Heart right ventricle (tissue), 16 donors: ENCODE measurements around the gene RRP8. TPM values are rescaled to one million over a fixed set of nuclear protein-coding genes. Genes with fewer than 3 reads are reported as not detected.

Experiments used
- ATAC-seq, 8 donors: fragments of 200-7000 bp; cut with Tn5 transposase; one replicate each; pipeline ENCODE4 v1.9.1; 2020; ENCODE audit warnings: mild to moderate bottlenecking in 8 of 8, moderate library complexity in 8 of 8, moderate number of reproducible peaks in 1 of 8
- DNase-seq, 2 donors: peaks; one replicate each; pipeline ENCODE4 v3.0.0-alpha.2; 2020
- H3K27ac ChIP-seq, 10 donors: fragments of 200-600 bp; sonication (generic) in 2 of 10; one replicate each; pipeline versions ENCODE4 v1.5.0 to v1.8.0; 2020 to 2022; ENCODE audit warnings: mild to moderate bottlenecking in 3 of 10
- H3K27me3 ChIP-seq, 7 donors: fragments of 200-600 bp; one replicate each; pipeline ENCODE4 v1.8.0; 2021 to 2022; ENCODE audit warnings: mild to moderate bottlenecking in 2 of 7
- H3K36me3 ChIP-seq, 9 donors: fragments of 200-600 bp; sonication (generic) in 1 of 9; one replicate each; pipeline versions ENCODE4 v1.5.0 to v1.8.0; 2020 to 2022; ENCODE audit warnings: mild to moderate bottlenecking in 2 of 9
- H3K4me1 ChIP-seq, 9 donors: fragments of 200-600 bp; sonication (generic) in 1 of 9; one replicate each; pipeline versions ENCODE4 v1.5.0 to v1.8.0; 2020 to 2022; ENCODE audit warnings: mild to moderate bottlenecking in 4 of 9
- H3K4me3 ChIP-seq, 10 donors: fragments of 200-600 bp; sonication (generic) in 2 of 10; one replicate each; pipeline versions ENCODE4 v1.5.0 to v1.8.0; 2020 to 2022; ENCODE audit warnings: mild to moderate bottlenecking in 7 of 10, moderate library complexity in 2 of 10
- H3K9me3 ChIP-seq, 11 donors: fragments of 200-600 bp in 10 of 11; sonication (generic) in 2 of 11; one replicate each; pipeline versions ENCODE4 v1.5.0 to v1.8.0; 2013 to 2022; ENCODE audit warnings: mild to moderate bottlenecking in 2 of 11, control low read depth in 1 of 11, moderate library complexity in 1 of 11
- WGBS, 2 donors: extraction: QIAGEN DNeasy Blood & Tissue Kit; methylation state at CpG; one replicate each; pipeline ENCODE4 v1.1.7; 2013; ENCODE audit warnings: inconsistent platforms in 1 of 2; 5-methylcytosine and 5-hydroxymethylcytosine counted together
- intact Hi-C, 10 donors: fragments of 100-400 bp; cut with DNase I; formaldehyde crosslinking; loops; one replicate each; pipeline versions ENCODE4 v1.11.1 to v1.14.2; 2022
- polyA plus RNA-seq, 2 donors: library from polyadenylated mRNA; stranded (reverse); fragments of 200-250 nt; gene quantifications; one replicate each; pipeline ENCODE4 v1.2.3, GENCODE V29; 2013
- total RNA-seq, 10 donors: library from RNA; stranded (reverse); fragmentation: NEBNext Ultra II Directional in 3 of 10; extraction: Animal tissue kit (Norgen Biotek cat#: 25700) in 3 of 10; gene quantifications; one replicate each; pipeline versions ENCODE4 v1.2.1 to v1.2.4, GENCODE V29; 2021 to 2023
- TF ChIP-seq, protein P1 (sequence below), 9 donors: fragments of 200-600 bp; sonication (generic) in 2 of 9; IDR thresholded peaks; one replicate each; pipeline versions ENCODE4 v1.5.0 to v1.8.0; 2021 to 2022; ENCODE audit warnings: antibody characterized with exemption in 9 of 9, mild to moderate bottlenecking in 5 of 9, moderate library complexity in 1 of 9
- donor health status: Arrhythmogenic right ventricular cardiomyopathy.
- donor health status: ischemic (EF 13 %, LVEDD 7.1; RV severe dilation, severe dysfunction).
- donor health status: healthy with polysubstance abuse.
- donor health status: DM: no; HTN: yes; CAD: no.
- donor health status: DM: no; HTN: no; CAD: no.
- donor health status: ischemic (EF 25% LVEDD 6.9; RV normal size, moderate dysfunction).
- donor health status: ischemic (EF 25% LVEDD 5.7; RV mildly dilated, moderate dysfunction).
- donor health status: healthy.
- donor health status: DM: yes; HTN: yes; CAD: no.
- donor health status: Ischemic cardiomyopathy.
- donor health status: ischemic (EF 35%, LVEDD 5.7; RV mildly dilated, moderate dysfunction).
- donor health status: nonischemic (EF 11% LVEDD 7.7; RV severe dilation, severe dysfunction).
- donor health status: DM: yes; HTN: yes; CAD: no.
- donor health status: PGD.
- donor health status: ischemic (EF 29% LVEDD 5.4; RV normal size, mild dysfunction).
- donor health status: nonischemic (EF 23%, LVEDD 6.1; RV moderate dilation, normal function).

Gene RRP8
- total and polyA plus RNA-seq, 12 donors: 12.1 to 23.3 (median 20.5) TPM

DNA sequence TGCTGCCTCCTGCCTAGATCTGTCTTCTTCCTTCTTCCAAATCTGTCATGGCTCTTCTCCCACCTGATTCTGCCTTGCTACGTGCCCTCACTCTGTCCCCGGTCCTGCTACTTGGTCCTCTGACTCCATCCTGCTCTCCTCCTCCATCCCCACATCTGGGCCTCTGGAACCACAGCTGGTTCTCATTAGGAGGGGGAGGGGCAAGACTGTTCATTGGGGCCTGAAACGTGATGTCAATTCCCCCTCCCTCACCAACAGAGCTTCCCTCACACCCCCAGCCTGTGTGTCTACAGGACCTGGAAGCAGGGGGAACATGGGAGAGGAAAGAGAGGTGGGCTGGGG is 43.1 kb upstream of the RRP8 start:
- peak overlapping the region; percentile 37 to 94 (median 86) for H3K27ac ChIP-seq
- 33 to 44% methylated on average over 3 of the region's 3 CpGs for WGBS, 2 donors
- peak overlapping the region in 5 of 10 donors; percentile 5 to 26 (median 18) for H3K4me3 ChIP-seq
- intact Hi-C loops: no loop called here
- TF ChIP-seq, protein P1, sequence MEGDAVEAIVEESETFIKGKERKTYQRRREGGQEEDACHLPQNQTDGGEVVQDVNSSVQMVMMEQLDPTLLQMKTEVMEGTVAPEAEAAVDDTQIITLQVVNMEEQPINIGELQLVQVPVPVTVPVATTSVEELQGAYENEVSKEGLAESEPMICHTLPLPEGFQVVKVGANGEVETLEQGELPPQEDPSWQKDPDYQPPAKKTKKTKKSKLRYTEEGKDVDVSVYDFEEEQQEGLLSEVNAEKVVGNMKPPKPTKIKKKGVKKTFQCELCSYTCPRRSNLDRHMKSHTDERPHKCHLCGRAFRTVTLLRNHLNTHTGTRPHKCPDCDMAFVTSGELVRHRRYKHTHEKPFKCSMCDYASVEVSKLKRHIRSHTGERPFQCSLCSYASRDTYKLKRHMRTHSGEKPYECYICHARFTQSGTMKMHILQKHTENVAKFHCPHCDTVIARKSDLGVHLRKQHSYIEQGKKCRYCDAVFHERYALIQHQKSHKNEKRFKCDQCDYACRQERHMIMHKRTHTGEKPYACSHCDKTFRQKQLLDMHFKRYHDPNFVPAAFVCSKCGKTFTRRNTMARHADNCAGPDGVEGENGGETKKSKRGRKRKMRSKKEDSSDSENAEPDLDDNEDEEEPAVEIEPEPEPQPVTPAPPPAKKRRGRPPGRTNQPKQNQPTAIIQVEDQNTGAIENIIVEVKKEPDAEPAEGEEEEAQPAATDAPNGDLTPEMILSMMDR (IDR thresholded peaks at IDR 0.05): no peak
- peaks cover 0 to 2% (median 0%) of the 10 kb centered on the region in 7 donors for H3K27me3 ChIP-seq
- H3K9me3 ChIP-seq: no peaks in the 10 kb centered on the region
- ATAC-seq (peak; percentile 56 to 80 (median 76)), DNase-seq (peak in 1 of 2 donors; percentile 78)
- H3K36me3 ChIP-seq: peaks cover 0 to 12% (median 0%) of the 10 kb centered on the region in 9 donors
- peaks cover 7 to 84% (median 39%) of the 10 kb centered on the region in 9 donors for H3K4me1 ChIP-seq

DNA sequence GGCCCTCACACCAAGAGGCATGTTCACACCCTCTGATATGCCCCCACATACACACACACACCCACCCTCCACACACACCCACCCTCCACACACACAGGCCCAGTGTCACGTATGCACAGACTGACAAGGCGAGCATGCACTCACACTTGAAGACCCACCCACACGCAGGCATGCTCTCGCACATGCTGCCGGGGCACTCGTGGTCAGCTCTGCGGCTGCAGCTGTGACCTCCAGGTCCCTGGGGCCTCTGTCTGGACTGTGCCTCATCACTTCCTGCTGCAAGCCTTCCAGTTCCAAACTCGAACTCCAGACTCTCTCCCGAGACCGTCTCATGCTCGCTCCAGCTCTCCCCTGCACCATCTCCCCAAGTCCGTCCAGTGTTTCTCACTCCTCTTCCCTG is 42.7 kb upstream of the RRP8 start:
- peaks cover 7 to 83% (median 39%) of the 10 kb centered on the region in 9 donors for H3K4me1 ChIP-seq
- H3K4me3 ChIP-seq: peak overlapping the region in 5 of 10 donors; percentile 5 to 26 (median 12)
- H3K27ac ChIP-seq: peak overlapping the region; percentile 37 to 94 (median 86)
- TF ChIP-seq, protein P1 (IDR thresholded peaks at IDR 0.05): no peak
- intact Hi-C loops: no loop called here
- peak; percentile 78 to 86 (median 80) for ATAC-seq
- no peaks in the 10 kb centered on the region for H3K9me3 ChIP-seq
- H3K36me3 ChIP-seq: peaks cover 0 to 17% (median 0%) of the 10 kb centered on the region in 9 donors
- peak; percentile 83 to 87 for DNase-seq
- H3K27me3 ChIP-seq: no peaks in the 10 kb centered on the region
- WGBS, 2 donors: 28 to 35% methylated on average over 12 of the region's 12 CpGs

DNA sequence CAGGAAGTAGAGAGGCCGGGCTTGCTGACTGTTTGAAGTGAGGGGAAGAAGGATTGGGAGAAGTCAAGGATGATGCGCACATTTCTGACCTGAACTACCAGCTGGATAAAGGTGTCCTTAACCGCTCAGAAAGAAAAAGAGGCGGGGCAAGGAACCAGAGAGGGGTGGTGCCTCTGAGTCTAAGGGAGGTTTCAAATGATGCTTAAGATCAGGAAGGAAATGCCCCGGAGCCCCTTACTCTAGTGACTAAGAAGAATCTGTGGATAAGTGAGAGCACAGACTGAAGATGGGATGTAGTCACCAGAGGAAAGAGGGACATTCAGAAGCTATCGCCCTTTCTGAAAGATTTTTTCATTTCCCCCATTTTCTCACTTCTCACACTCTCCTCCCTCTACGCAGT is 39.5 kb upstream of the RRP8 start:
- ATAC-seq (no peak), DNase-seq (no peak)
- Histone ChIP-seq H3K4me3 (no peak overlapping the region), H3K4me1 (peaks cover 9 to 82% (median 45%) of the 10 kb centered on the region in 9 donors), H3K27ac (no peak overlapping the region), H3K27me3 (no peaks in the 10 kb centered on the region), H3K9me3 (no peaks in the 10 kb centered on the region), H3K36me3 (peaks cover 0 to 38% (median 0%) of the 10 kb centered on the region in 9 donors)
- TF ChIP-seq, protein P1 (IDR thresholded peaks at IDR 0.05): no peak
- 86 to 90% methylated on average over 7 of the region's 7 CpGs for WGBS, 2 donors
- intact Hi-C loops: no loop called here

DNA sequence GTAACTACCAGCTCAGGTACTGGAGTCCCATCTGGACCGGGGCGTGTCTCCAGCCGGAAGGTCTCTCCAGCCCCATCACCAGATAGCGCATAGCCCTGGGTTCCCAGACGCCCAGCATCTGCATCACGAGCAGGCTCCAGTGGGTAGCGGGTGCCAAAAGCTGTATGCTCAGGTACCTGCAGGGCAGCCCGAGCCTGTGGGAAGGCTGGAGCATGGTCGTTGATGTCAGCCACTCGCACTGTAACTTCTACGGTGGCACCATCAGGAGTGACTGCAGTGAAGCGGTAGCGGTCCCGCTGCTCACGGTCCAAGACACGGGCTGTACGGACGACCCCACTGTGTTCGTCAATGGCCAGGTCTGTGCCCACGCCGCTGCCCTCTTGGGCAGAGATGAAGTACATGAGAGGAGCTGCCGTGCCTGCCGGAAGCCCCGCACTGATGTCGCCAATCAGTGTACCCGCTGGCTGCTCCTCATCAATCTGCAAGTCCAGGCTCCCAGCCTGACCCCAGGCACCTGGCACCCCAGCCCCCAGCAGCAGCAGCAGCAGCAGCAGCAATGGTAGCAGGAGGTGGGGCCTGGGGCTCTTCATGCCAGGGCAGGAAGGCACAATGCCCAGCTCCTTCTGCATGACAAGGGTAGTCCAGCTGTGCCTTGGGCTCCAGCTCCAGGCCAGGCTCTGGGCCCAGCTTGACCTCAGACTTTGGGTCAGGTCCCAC is 37.7 kb upstream of the RRP8 start:
- no peak overlapping the region for H3K27ac ChIP-seq
- H3K27me3 ChIP-seq: no peaks in the 10 kb centered on the region
- no peak for DNase-seq
- H3K9me3 ChIP-seq: no peaks in the 10 kb centered on the region
- H3K36me3 ChIP-seq: peaks cover 0 to 38% (median 0%) of the 10 kb centered on the region in 9 donors
- 96% methylated on average over 26 of the region's 26 CpGs for WGBS, 2 donors
- peaks cover 6 to 82% (median 45%) of the 10 kb centered on the region in 9 donors for H3K4me1 ChIP-seq
- intact Hi-C loops: no loop called here
- H3K4me3 ChIP-seq: no peak overlapping the region
- no peak for ATAC-seq
- TF ChIP-seq, protein P1 (IDR thresholded peaks at IDR 0.05): no peak
